Thoracic aorta (tissue), 2 donors: ENCODE results near the gene ZMIZ1. TPM values are rescaled to one million over a fixed set of nuclear protein-coding genes. Genes with fewer than 3 reads are reported as not detected.

Source experiments
- ATAC-seq: fragments of 150-250 bp; one replicate; pipeline ENCODE4 v1.8.0; 2017; ENCODE audit warnings: low read depth; ENCODE audit not compliant: insufficient number of reproducible peaks, low FRiP score
- DNase-seq: peaks from one replicate; pipeline ENCODE4 v3.0.0-alpha.2; 2020; ENCODE audit warnings: low spot score
- H3K27ac ChIP-seq, 2 donors: fragments of 200-600 bp; sonication (generic); 1 replicate in 1 of 2; 2 replicates in 1 of 2; pipeline ENCODE4 v1.5.1; 2016; ENCODE audit warnings: mild to moderate bottlenecking in 2 of 2, moderate library complexity in 2 of 2
- H3K27me3 ChIP-seq: fragments of 200-600 bp; sonication (generic); replicated peaks from 2 replicates; pipeline ENCODE4 v1.6.0; 2016; ENCODE audit warnings: mild to moderate bottlenecking; ENCODE audit not compliant: insufficient read depth
- H3K36me3 ChIP-seq: fragments of 200-600 bp; sonication (generic); one replicate; pipeline ENCODE4 v1.5.1; 2016
- H3K4me1 ChIP-seq, 2 donors: fragments of 200-600 bp; sonication (generic); 1 replicate in 1 of 2; 2 replicates in 1 of 2; pipeline versions ENCODE4 v1.5.1 to v1.6.0; 2016; ENCODE audit warnings: low read depth in 2 of 2, mild to moderate bottlenecking in 1 of 2; ENCODE audit not compliant: control insufficient read depth in 1 of 2
- H3K4me3 ChIP-seq: fragments of 200-600 bp; sonication (generic); 2 replicates; pipeline ENCODE4 v1.5.1; 2016; ENCODE audit warnings: mild to moderate bottlenecking
- H3K9me3 ChIP-seq: fragments of 200-600 bp; sonication (generic); 2 replicates; pipeline ENCODE4 v1.5.1; 2016
- CTCF ChIP-seq: fragments of 200-600 bp; sonication (generic); IDR thresholded peaks from one replicate; pipeline ENCODE4 v1.5.1; 2019; ENCODE audit warnings: antibody characterized with exemption
- total RNA-seq, 2 donors: library from RNA; depleted of rRNA; stranded (reverse); fragments of >200 nt; gene quantifications; one replicate each; pipeline versions ENCODE4 v1.1.0 to v1.2.3, GENCODE V29; 2016

Gene ZMIZ1
- total RNA-seq, 2 donors from 2014 or later = 57.8 to 81.6 TPM

GRCh38 chr10:79256264-79256806 lies 187.6 kb downstream of the ZMIZ1 start:
- peaks cover 6% of the 10 kb centered on the region for H3K36me3 ChIP-seq
- no peak overlapping the region for H3K27ac ChIP-seq
- ATAC-seq (no peak), DNase-seq (no peak)
- H3K4me3 ChIP-seq = no peak overlapping the region
- TF ChIP-seq CTCF = no peak
- H3K4me1 ChIP-seq = peaks cover 3 to 9% of the 10 kb centered on the region in 2 donors
- H3K27me3 ChIP-seq = no peaks in the 10 kb centered on the region
- no peaks in the 10 kb centered on the region for H3K9me3 ChIP-seq

GRCh38 chr10:79258894-79259293 lies 190.1 kb downstream of the ZMIZ1 start:
- Histone ChIP-seq H3K4me1 (peaks cover 3 to 16% of the 10 kb centered on the region in 2 donors), H3K27me3 (no peaks in the 10 kb centered on the region), H3K27ac (no peak overlapping the region)

GRCh38 chr10:79259834-79260233 lies 191.1 kb downstream of the ZMIZ1 start:
- H3K9me3 ChIP-seq = no peaks in the 10 kb centered on the region
- no peaks in the 10 kb centered on the region for H3K27me3 ChIP-seq
- DNase-seq = no peak
- no peak for TF ChIP-seq CTCF
- no peak overlapping the region for H3K27ac ChIP-seq
- ATAC-seq = no peak
- H3K4me3 ChIP-seq = no peak overlapping the region
- H3K4me1 ChIP-seq = peaks cover 3 to 18% of the 10 kb centered on the region in 2 donors
- H3K36me3 ChIP-seq = peaks cover 6% of the 10 kb centered on the region

More at GRCh38 chr10:79258894-79259293, 190.1 kb downstream of the ZMIZ1 start:
- Histone ChIP-seq H3K36me3 (peaks cover 6% of the 10 kb centered on the region), H3K9me3 (no peaks in the 10 kb centered on the region), H3K4me3 (no peak overlapping the region)
- DNase-seq = no peak
- no peak for ATAC-seq
- no peak for TF ChIP-seq CTCF

- H3K4me1 ChIP-seq = peaks cover 10 to 31% of the 10 kb centered on the region in 2 donors
- TF ChIP-seq CTCF = no peak
- H3K4me3 ChIP-seq = no peak overlapping the region
These were observed 192.3 kb downstream of the ZMIZ1 start for GRCh38 chr10:79260811-79261740.

GRCh38 chr10:79262131-79262530 lies 193.4 kb downstream of the ZMIZ1 start:
- H3K4me1 ChIP-seq = peaks cover 18 to 41% of the 10 kb centered on the region in 2 donors
- H3K4me3 ChIP-seq = no peak overlapping the region
- no peak for TF ChIP-seq CTCF
- H3K27me3 ChIP-seq = no peaks in the 10 kb centered on the region
- no peaks in the 10 kb centered on the region for H3K9me3 ChIP-seq
- peaks cover 2% of the 10 kb centered on the region for H3K36me3 ChIP-seq
- no peak overlapping the region for H3K27ac ChIP-seq
- DNase-seq = no peak
- no peak for ATAC-seq

More at GRCh38 chr10:79260811-79261740, 192.3 kb downstream of the ZMIZ1 start:
- Histone ChIP-seq H3K9me3 (no peaks in the 10 kb centered on the region), H3K27me3 (no peaks in the 10 kb centered on the region), H3K36me3 (peaks cover 6% of the 10 kb centered on the region), H3K27ac (no peak overlapping the region)
- DNase-seq (no peak), ATAC-seq (no peak)
